Measurements from ENCODE around the gene CACNA1G. TPM values are rescaled to one million over a fixed set of nuclear protein-coding genes. Genes with fewer than 3 reads are reported as not detected.

CACNA1G gene
- polyA plus RNA-seq, 5 donors = 16.2 to 32.8 (median 17.1) TPM

- no peak for DNase-seq
These were observed 26.1 kb downstream of the CACNA1G start for GRCh38 chr17:50586421-50587247.

DNA sequence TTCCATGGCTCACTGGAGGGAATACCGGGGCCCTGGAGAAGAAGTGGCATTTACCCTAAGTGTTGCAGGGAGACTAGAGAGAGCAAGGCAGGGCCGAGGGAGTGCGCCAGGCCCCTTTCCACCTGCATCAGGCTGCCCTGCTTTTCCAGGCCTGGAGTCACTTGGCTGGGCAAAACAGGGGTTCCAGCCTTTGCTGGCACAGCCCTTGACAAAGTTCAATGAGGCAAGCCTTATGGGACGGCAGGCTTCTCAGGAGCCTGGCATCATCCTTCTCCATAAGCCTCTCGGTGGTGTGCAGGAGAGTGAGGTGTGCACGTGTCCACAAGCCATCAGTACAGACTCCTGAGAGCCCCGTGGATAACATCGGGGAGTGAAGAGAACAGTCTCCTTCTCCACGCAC is 27.1 kb downstream of the CACNA1G start:
- DNase-seq = no peak

GRCh38 chr17:50588391-50589049 is 28.0 kb downstream of the CACNA1G start:
- DNase-seq = peak in 1 of 2 donors; percentile 59

- DNase-seq = no peak
These were observed 28.7 kb downstream of the CACNA1G start for GRCh38 chr17:50589095-50589705.

DNA sequence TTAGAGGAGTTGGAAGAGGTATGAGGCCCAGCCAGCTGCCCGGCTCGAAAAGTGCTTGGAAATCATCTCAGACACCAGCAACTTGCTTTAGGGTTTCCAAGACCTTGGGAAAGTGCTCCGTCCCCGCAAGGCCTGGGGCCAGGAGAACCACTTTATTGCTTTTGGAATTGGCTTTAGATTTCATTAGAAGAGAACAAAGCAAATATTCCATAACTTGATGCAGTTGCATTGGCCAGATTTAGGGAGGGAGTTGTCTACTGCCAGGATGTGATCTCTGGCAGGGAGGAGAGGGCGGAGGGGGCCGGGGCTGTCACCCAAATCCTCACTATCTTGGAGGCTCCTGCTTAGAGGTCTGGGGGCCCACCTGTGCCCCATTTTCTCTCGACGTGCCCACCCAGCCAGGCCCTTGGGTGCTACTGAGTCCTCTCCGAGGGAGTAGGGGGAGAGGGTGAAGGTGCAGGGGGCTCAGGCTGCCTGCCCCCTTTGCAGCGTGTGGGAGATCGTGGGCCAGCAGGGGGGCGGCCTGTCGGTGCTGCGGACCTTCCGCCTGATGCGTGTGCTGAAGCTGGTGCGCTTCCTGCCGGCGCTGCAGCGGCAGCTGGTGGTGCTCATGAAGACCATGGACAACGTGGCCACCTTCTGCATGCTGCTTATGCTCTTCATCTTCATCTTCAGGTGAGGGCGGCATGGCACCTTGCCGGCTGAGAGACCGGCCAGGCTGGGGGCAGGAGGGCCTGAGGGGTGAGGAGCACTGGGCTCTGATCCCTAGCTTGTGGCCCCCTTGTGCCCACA is 30.6 kb downstream of the CACNA1G start:
- no peak for DNase-seq

DNA sequence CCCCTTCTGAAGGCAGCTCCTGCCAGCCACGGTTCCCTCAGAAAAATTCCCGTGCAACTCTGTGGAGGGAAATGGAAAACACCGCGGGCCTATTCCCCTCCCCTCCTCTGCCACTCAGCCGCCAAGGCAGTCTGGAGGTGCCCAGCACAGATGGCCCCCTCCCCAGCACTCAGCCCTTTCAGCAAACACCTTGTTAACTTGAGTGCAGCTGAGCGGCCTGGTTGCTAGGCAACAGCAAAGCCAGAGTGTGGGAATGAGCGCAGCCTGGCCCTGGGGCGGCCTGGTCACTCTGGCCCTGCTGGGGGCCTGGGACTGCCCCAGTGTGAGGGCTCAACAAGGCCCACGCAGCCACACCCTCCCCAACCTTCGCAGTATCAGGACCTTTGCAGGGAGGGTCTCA is 32.8 kb downstream of the CACNA1G start:
- peak; percentile 73 to 74 for DNase-seq

DNA sequence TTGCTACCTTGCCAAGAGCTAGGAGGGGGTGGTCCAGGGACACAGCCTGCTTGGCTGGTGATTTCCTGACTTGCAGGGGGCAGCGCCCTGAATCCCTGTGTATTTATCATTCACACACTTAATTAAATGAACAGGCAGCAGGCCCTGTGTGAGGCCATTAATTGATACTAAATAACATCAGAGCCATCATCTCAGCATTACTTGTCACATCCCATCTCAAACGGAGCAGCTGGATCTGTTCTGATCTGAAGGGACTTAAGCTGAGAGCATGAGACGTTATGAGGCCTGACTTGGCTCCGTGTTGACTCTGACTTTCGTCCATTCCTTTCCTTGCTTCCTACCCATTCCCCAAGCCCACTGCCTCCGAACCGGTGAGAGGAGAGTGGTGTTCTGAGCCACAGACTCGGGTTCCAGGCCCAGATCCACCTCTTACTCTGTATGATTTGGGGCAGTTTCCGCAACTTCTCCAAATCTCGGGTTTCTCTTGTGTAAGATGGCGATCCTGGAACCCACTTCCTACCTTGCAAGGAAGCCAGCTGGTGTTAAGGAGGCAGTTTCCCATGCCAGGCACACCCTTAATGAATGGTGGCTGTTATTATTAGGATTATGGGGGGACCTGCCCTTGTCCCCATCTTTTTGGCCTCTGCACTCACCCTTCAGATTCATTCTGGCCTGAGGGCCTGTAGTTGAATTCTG is 33.8 kb downstream of the CACNA1G start:
- peak in 1 of 2 donors; percentile 32 for DNase-seq

- DNase-seq = no peak
These were observed 34.4 kb downstream of the CACNA1G start for GRCh38 chr17:50594892-50595291.

DNA sequence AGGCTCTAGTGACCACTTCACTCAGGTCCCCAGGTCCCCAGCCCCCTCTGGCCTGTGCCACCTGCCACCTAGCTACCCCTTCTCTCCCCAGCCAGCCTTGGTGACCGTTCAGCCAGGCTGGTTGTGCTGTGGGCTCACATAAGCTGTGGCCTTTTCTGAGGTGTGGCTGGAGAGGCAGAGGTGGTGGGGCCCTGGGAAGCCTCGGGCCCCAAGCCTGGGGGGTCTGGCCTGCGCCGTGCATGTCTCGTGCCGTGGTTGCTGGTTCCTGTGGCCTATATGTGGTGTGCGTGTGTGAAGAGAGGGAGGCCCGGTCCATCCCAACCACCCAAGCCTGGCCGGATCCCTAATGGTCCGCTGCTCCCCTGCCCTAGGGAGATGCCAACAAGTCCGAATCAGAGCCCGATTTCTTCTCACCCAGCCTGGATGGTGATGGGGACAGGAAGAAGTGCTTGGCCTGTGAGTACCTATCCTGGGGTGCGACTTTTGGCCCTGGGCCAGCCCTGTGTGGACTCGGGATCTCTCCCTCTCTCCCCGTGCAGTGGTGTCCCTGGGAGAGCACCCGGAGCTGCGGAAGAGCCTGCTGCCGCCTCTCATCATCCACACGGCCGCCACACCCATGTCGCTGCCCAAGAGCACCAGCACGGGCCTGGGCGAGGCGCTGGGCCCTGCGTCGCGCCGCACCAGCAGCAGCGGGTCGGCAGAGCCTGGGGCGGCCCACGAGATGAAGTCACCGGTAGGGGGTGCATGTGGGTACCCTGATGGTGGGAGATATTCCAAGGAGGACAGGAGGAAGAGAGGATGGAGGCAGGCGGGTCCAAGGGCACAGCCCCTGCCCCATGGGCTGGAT is 35.9 kb downstream of the CACNA1G start:
- DNase-seq = no peak

- DNase-seq = no peak
These were observed 38.0 kb downstream of the CACNA1G start for GRCh38 chr17:50598487-50598886.

GRCh38 chr17:50599606-50600005 is 39.1 kb downstream of the CACNA1G start:
- no peak for DNase-seq

DNA sequence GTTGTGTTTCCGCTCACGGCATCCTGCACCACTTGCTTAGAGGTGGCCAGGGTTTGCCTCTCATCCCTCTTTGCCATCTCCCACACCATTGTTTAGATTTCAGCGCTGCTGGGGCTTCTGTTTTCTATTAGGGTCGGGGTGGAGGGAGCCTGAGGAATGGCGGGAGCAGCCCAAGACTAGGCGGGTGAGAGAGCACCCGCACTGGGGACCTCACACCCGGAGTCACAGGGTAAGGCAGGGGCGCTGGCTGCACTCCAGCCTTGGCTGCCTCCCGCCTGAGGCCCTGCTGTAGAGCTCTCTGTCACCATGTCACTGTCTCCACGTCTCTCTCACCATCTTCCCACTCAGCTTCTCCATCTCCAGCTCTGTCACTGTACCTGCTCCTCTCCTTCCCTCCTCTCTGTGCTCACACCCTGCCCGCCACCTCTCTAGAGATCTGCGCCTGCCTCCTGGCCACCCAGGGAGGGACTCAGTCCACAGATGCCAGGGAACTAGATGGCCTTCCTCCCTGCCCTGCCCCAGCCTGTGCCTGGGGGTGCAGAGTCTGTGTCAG is 41.4 kb downstream of the CACNA1G start:
- DNase-seq = no peak

GRCh38 chr17:50602836-50603235 is 42.3 kb downstream of the CACNA1G start:
- DNase-seq = no peak

DNA sequence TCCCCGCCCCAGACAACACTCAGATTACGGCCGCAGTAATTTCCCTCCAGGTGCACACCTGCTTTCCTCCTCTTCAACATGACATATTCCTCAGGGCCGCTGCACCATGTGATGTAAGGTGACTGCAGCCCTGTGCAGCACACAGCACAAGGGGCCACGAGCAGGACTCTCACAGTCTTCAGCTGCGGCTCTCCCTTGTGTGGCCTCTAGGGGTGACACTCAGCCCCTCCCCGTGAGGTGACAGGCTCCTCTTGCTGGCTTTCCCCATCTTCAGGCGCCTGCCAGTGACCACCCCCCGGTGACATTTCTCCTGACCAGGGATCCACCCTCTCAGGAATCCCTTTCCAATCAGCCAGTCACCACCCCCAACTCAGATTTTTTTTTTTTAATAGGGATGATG is 42.8 kb downstream of the CACNA1G start:
- no peak for DNase-seq

DNA sequence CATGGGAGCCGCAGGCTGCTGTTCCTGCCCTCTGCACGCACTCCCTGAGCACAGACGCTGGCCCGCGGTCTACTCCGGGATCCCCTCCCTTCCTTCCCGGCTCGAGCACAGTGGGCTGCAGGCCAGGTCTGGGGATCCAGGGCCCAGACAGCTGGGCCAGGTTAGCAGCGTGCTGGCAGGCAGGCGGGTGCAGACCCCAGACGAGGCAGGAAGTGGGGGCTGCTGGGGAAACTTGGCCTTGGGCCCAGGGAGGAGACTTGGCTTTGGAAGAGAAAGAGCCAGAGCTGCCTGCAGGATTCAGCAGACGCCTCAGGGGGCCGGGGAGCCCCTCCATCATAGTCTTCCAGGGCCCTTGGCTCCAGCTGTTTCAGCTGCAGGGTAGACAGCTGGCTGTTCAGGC is 44.0 kb downstream of the CACNA1G start:
- peak; percentile 95 to 96 for DNase-seq

DNA sequence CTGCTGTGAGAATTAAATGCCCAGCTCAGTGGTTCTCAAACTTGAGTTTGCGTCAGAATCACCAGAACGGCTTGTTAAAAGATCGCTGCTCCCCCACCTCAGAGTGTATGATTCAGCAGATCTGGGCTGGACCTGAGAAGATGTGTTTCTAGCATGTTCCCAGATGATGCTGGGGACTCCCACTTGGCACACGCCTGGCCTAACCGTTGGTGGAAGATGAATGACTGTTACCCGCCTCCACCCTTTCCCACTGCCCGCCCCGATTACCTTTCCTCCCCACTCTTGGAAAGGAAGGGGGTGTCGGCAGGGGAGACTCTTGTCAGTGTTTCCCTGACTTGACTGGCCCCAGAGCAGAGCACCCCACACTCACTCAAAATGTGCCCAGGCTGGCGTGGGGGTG is 44.9 kb downstream of the CACNA1G start:
- DNase-seq = no peak

- DNase-seq = no peak
These were observed 47.1 kb downstream of the CACNA1G start for GRCh38 chr17:50607522-50608175.

GRCh38 chr17:50608700-50609379 is 48.3 kb downstream of the CACNA1G start:
- DNase-seq = no peak

Data from right lung (tissue), 5 donors.